CD4-positive, alpha-beta T cell treated with Interleukin-21 for 1 hour (primary cell): ENCODE results near the gene ZNF497.
"Not testable (repeated sequence)": the region's sequence is repeated elsewhere in the genome, so short reads cannot be mapped to it uniquely, and the experiment has no call there.

Experiments
- DNase-seq: peaks from one replicate; pipeline ENCODE4 v3.0.0-alpha.2; 2020

The ZNF497 gene

DNA sequence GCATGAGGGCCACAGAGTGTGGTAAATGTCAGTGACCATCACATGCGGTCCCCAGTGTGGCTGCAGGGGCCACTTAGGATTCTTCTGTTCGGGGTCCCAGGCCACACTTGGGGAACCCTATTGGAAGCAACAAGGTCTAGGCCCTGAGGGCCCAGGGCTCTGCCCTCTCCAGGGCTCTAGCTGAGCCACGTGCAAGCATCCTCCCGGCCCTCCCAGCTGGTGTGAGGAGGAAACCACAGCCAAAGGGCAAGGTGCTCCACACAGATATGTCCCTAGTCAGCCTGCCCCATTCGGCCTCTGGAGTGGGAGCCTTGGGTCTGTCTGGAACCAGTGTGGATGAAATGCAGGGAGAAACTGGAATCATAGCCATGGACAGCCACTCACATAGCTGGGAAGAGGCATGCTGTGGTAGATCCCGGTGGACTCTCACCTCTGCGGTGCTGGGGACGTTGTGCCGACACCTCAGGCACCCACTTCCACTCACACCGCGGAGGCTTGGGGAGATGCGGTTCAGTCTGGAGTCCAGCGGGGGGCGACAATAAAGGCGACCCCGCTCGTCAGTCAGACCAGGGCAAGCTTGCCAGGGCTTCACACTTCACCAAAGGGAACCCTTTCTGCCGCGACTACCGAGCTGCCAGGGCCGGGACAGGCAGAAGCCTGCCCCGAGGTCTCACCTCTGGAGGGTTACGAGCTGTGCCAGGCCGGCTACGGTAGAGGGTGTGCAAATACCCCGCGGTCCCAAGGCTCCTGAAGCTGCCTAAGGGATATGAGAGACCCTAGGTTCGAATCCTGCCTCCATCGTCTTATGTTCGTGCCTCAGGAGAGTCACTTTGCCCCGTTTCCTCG is 4.3 kb upstream of the ZNF497 start:
- no peak for DNase-seq

DNA sequence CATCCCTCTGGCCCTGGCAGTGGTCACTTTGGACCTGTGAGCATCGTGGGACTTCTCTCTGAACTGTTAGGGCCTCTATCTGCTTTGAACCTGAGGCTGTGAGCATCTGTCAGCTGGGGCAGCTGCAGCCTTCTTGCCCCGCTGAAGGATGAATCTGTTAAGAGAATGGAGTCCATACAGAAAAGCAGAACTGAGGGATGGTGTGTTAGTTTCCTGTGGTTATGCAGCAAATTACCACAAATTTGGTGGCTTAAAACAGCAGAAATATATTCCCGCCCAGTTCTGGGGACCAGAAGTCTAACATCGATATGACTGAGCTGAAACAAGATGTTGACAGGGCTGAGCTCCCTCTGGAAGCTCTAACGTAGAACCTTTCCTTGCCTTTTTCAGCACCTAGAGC is 1.6 kb upstream of the ZNF497 start:
- DNase-seq: no peak

DNA sequence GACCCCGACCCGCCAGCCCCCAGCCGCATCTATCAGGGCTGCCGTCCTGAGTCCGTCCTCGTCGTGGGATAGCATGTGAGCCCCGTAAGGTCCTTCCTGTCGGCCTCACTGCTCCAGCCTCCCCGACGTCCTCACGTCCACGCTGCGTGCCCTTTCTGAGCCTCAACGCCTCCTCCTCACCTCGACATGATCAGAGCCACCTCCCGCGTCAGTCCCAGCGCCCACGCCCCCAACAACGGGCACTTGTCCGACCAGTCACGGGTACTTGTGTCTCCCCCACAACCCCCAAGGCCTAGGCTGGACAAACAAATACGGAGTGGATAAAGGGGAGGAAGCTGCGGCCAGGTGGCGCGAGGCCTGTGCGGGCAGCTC is 665 bp downstream of the ZNF497 start:
- DNase-seq: peak; percentile 22

DNA sequence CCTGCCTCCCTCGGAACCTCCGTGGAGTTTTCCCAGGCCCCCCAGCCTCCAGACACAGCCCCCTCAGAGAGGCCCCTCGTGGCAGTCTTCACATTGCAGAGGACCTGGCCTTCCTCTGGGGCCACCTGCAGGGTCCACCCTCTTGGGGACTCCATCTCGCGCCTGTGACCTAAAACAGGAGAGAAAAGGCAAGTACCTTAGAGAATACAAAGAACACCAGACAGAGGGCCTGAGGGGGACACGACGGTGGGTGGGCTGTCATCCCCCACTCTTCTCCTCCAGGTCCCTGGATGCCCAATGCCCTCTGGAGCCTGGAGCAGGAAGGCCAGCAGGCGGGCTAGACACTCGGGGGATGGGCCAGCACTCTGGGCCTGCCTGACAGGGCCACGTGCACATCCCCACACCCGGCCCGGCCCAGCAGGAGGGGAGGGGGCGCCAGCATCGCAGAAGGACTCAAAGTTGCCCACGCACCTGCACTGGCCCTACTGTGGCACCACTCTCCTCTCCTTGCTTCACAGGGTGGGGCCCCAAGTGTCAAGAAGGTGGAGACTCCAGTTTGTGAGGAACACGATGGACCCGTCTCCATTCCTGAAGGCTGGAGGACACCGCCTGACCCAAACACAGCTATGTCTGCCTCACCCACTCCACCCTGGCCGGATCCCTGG is 4.9 kb downstream of the ZNF497 start:
- DNase-seq: no peak

DNA sequence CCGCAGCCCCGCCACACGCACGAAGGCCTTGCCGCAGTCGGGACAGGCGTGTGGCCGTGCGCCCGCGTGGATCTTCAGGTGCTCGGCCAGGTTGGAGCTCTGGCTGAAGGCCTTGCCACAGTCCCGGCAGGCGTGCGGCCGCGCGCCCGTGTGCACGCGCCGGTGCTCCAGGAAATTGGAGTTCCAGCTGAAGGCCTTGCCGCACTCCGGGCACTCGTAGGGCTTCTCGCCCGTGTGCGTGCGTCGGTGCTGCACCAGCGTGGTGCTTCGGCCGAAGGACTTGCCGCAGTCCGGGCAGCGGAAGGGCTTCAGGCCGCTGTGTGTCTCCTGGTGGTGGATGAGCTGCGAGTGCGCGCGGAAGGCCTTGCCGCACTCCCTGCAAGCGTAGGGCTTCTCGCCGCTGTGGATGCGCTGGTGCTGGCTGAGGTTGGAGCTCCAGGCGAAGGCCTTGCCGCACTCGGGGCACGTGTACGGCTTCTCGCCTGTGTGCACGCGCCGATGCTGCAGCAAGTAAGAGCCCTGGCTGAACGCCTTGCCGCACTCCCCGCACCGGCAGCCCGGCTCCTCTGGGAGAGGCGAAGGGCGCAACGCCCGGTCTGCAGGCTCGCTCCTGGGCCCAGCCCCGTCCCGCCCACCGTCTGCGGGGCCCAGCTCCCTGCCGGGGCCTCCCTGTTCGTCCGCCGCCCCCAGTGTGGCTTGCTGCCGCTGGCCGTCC is 5.6 kb downstream of the ZNF497 start:
- no peak for DNase-seq

DNA sequence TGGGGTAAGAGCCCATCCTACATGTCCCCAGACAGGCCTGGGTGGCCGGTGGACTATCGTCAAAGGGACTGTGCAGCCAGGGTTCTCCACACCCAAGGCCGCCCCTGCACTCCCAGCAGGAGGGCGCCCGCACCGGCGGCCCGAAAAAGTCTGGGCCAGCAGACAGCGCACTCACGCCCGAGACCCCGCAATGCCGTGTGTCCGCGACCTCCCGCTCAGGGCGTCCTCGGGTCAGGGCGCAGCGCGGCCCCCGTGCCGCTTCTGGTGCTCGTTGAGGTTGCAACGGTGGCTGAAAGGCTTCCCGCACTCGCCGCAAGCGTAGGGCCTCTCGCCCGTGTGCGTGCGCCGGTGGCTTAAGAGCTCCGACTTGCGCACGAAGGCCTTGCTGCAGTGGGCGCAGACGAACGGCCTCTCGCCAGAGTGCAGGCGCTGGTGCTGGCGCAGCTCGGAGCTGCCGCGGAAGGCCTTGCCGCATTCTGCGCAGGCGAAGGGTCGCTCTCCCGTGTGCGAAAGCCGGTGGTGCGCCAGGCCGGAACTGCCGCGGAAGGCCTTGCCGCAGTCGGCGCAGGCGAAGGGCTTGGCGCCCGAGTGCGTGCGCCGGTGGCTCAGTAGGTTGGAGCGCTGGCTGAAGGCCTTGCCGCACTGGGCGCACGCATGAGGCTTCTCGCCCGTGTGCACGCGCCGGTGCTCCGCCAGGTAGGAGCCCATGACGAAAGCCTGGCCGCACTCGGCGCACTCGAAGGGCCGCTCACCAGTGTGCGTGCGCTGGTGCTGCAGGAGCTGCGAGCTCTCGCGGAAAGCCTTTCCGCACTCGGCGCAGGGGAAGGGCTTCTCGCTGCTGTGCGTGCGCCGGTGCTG is 6.4 kb downstream of the ZNF497 start:
- peak; percentile 26 for DNase-seq

DNA sequence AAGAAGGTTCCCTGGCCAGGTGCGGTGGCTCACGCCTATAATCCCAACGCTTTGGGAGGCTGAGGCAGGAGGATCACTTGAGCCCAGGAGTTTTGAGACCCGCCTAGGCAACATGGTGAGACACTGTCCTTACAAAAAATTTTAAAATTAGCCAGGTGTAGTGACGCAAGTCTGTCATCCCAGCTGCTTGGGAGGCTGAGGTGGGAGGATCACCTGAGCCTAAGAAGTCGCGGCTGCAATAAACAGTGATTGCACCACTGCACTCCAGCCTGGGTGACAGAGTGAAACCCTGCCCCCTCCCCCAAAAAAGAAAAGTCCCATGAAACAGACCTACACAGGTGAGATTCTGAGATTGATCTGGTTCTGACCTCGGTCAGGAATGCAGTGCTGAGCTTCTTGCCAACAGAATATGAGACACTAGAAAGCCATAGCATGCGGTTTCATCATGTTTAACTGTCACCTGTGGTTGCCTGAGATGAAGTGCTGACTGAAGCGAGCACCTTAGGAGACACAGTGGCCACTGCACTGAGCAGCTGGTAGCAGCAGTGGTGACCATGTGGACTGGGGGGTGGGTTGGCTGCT is 7.2 kb downstream of the ZNF497 start:
- no peak for DNase-seq

DNA sequence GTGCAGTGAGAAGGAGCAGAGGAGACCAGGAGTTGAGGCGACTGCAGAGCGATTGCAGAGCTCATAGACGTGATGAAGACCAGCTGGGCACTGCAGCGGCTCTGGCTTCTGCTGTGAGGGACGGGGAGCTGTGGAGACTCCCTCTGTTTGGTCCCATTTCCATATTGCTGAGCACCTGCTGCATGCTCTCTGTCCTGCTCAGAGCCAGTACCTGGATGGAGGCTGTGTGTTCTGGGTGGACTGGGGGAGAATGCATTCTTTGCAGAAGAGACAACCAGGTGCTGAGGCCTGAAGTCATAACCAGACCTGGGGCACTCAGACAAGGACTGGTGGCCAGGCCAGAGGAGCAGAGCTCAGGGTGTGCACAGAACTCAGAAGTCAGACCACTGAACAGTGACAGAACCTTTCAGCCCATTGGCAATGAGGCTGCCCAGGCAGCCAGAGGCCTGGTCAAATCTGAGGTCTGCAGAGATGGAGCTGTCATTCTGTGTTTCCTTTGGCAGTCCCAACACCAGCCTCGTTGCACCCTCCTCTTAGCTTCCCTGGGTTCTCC is 8.0 kb downstream of the ZNF497 start:
- no peak for DNase-seq

DNA sequence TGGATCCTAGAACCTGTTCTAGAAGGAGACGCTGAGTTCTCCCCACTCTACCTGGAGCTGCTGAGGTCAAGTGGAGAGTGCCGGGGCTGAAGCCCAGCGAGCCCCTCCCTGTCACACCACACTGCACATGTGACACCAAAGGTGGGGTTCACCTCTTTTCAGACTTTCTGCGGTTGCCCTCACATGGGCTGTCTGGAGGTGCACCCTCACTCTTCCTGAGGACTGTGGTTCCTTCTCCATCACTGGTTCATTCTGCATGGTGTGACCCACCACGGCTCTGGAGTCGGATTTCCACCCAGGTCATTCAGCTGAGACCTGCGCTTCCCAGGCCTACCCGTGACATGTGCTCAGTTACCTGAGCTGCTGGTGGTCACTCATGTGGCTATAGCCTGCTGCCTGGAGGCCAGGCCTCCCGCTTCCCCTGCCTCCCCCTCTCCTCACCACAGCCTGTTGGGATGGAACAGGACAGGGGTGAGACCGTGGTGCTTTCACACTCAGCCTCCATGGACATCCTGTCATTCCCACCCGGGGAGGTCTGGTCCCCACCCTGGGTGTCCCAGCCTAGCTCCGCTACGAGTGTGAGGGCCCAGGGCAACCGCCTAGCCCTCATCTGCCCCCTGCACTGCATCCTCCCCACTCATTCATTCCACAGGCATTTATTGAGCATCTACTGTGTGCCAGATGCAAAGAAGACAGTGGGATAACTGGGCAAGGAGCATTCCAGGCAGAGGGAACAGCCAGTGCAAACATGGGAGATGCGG is 8.7 kb downstream of the ZNF497 start:
- DNase-seq: no peak

DNA sequence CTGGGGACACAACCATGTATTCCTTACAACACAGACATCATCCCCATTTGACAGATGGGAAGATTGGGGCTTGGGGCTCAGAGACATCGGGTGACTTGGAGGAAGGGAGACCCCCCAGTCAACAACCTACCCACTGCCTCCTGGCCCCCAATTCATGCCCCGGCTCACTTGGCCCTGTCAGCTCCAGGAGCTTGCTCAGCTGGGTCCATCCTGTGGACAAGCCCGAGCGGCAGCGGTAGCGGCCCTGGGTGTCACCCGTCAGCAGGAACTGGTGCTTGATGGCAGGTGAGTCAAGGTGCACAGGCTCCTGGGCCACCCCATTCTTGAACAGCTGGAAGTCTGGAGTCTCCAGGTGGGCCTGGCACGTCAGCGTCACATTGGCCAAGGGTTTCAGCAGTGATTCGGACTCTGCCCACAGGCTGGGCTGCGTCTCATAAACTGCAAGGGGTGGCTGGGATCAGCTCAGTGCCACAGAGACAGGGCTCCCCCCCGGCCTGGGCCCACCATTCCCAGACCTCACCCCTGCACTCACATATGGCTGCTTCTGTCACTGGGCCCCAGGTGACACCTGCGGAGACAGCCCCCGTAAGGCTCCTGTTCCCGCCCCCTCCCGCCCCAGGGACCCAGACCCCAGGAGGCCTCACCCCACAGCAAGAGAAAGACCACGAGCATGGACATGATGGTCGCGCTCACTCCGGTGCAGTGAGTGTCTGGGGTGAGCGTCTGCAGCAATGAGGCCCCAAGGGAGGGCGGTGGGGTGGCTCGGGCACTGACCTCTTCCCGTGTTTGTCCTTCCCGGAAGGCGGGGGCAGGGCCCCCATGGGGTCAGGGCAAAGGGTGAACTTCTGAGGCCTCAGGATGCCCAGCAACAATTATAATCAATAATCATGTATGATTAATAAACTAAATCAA is 9.5 kb downstream of the ZNF497 start, which contains the start of gene A1BG:
TSS of gene A1BG (minus strand) at position 733 of the 912 bp plus-strand sequence. CDS start at position 678, 55 bp downstream.
- DNase-seq: no peak

DNA sequence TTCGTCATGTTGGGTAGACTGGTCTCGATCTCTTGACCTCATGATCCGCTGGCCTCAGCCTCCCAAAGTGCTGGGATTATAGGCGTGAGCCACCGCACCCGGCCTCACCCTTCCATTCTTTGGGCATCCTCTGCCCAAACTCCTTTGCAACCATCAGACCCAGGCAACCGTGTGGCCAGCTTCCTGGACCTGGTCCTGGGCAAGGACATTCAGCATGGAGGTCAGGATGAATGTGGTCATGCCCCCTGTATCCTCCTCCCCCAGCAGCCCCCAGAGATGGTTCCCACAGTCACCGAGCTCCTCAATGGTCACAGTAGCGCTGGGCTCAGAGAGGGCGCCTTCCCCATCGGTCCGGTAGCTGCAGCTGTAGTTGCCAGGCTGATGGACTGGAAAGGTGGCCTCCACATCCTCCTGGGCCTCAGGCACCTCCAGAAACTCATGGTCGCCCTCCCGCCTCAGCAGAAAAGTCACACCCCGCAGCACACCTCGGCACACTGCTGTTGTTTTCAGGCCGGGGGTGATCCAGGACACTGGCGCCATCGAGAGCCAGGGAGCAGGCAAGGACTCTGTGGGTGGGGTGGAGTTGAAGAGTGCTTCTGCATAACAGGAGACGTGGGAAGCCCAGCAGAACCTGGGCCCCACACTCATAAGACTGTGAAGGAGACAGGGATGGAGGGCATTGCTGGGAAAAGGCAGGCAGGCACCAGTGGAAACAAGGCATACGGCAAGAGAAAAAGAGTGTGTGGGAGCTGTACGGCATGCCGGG is 10.4 kb downstream of the ZNF497 start:
- no peak for DNase-seq

DNA sequence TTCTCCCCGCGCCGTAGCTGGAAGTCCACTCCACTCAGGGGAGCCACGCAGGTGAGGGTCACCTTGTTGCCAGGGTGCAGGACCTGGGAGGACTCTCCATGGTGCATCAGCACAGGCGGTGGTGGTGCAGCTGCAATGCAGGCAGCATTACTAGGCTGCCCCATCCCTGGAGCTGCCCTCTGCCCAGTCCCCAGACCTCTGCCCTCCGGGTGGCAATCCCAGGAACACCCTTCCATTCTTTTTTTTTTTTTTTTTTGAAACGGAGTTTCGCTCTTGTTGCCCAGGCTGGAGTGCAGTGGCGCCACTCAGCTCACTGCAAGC is 11.0 kb downstream of the ZNF497 start:
- no peak for DNase-seq

DNA sequence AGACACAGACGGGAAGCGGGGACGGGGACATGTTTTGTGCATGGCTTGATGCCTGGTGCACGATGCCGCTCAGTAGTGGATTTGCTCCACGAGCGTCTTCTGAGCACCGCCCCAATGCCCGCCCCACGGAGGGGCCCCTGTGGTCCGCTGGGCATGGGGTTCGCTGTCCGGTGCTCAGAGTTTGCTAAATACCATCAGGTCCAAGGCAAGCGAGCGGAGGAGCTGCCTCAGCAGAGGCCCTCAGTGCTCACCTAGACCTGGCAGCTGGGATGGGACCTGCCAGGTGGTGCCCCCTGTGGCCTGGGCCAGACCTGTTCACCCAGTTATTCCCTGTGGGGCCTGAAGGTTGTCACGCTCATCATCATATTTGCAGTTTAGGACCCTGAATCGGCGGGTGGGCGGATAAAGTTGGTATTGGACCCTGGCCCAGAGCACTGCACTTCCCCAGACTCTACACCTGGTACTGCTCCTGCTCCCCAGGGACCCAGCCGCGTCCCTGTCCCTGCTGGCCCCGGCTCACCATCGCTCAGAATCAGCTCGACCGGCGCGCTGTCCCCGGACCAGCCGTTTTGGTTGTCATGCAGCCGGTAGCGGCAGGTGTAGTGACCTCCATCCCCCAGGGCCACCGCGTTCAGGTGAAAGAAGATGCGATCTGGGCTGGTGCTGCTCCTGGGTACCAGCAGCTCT is 11.5 kb downstream of the ZNF497 start:
- no peak for DNase-seq

DNA sequence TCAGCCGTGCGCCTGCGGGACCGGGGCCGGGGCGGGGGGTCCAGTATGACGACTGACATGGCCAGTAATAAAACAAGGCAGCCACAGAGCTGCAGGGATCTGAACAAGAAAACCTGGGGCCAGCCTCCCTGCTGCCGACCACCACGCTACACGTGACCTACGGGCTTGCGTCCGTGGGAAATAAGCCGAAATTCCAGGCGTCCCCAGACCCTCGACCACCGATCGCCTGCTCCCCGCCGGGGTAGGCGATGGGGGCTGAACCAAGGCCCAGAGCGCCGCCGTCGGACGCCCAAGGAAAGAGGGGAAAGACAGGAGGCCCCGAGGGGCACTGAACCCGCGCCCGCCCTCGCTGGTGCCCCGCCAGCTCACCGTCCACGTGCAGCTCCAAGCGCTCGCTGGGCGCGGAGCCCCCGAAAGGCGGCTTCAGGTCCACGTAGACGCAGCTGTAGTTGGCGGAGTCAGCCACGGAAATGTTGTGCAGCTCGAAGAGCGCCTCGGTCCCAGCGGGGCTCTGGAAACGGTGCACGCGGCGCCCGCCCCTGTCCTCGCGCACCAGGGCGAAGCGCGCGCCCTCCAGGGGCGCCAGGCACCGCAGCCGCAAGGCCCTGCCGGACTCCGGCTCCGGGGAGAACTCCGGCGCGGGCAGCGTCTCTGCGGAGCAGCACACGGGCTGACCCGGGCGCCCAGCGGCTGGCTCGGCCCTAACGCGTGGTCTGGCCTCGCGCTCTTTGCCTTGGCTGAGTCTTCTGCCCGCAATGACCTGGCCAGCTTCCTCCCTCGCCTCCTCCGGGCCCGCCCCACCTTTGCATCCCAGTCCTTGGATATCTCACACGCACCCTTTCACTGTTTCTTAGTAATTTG is 12.3 kb downstream of the ZNF497 start:
- no peak for DNase-seq

DNA sequence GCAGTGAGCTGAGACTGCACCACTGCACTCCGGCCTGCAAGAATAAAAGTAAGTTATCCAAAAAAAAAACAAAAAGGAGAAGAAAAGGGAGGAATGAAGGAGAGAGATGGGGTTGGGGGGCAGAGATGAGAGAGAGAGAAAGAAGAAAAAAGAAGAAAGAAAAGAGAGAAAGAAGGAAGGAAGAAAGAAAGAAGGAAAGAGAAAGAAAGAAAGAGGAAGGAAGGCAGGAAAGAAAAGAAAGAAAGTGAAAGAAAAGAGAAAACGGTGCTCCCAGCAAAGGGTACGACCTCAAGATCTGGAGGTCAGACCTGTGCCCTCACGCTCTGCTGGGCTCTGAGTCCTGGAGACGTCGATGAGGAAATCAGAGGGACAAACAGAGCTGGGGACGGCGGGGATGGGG is 13.0 kb downstream of the ZNF497 start:
- DNase-seq: no peak

DNA sequence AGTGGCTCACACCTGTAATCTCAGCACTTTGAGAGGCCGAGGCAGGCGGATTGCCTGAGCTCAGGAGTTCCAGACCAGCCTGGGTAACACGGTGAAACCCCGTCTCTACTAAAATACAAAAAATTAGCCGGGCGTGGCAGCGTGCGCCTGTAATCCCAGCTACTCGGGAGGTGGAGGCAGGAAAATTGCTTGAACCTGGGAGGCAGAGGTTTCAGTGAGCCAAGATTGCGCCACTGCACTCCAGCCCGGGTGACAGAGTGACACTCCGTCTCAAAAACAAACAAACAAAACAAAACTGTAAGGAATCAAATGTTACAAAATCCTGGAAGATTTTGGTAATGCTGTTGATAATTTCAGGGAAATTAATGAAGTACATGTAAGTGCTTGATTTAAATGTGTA is 14.5 kb downstream of the ZNF497 start:
- not testable (repeated sequence) for DNase-seq

DNA sequence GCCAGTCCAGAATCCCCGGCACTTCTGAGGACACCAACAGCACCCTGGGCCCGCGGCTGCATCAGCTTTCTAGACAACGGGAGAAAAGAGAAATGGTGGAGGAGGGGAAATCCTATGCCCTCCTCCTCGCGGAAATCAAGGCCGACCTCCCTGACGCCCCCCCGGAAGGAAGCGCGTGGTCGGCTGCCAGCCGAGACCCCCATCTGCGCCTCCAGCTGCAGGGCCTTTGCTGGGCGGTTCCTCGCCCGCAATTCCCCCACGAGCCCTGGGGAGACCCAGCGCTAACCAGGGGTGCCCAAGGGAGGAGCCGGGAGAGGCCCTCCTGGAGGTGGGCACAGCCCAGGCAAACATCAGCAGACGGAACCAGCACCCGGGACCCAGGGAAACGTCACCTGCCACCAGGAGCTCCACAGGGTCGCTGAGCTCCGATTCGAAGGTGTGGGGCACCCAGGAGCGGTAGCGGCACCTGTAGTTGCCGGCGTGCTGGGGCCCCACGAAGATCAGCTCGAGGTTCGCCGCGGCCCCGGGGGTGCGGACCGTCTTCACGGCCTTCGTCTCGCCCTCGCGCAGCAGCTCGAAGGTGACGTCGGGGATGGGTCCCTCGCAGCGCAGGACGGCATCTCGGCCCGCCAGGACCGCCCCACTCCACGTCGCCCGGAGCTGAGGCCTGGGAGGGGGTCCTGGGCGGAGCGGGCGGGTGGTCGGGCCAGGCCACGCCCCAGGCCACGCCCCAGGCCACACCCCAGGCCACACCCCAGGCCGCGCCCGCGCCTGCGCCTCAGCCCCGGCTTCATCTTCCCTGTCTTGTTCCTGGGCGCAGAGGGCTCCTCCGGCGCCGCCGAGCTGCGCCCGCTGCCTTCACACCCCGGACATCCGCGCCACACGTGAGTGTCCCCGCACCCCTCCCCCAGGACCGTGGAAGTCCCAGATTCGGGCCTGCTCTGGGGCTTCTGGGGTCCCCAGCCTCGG is 15.3 kb downstream of the ZNF497 start:
- DNase-seq: peak; percentile 77
